Esophagus squamous epithelium (tissue), 5 donors: Measurements from ENCODE around the gene CLEC18B. TPM values are rescaled to one million over a fixed set of nuclear protein-coding genes. Genes with fewer than 3 reads are reported as not detected.
"Not testable (repeated sequence)": the region's sequence is repeated elsewhere in the genome, so short reads cannot be mapped to it uniquely, and the experiment has no call there.

Experiments
- DNase-seq: peaks from one replicate; lab custom pipeline; 2025; lab: John Stamatoyannopoulos, UW
- H3K27ac ChIP-seq, 4 donors: fragments of 200-600 bp; sonication (generic); one replicate each; pipeline ENCODE4 v1.5.1; 2016 to 2019; ENCODE audit warnings: mild to moderate bottlenecking in 1 of 4
- H3K27me3 ChIP-seq, 4 donors: fragments of 200-600 bp; sonication (generic); 1 replicate in 3 of 4; 2 replicates in 1 of 4; pipeline versions ENCODE4 v1.5.1 to v1.6.0; 2017 to 2021; ENCODE audit warnings: antibody characterized with exemption in 1 of 4
- H3K36me3 ChIP-seq, 3 donors: fragments of 200-600 bp; sonication (generic); one replicate each; pipeline ENCODE4 v1.5.1; 2016 to 2019
- H3K4me1 ChIP-seq, 3 donors: fragments of 200-600 bp; sonication (generic); one replicate each; pipeline ENCODE4 v1.5.1; 2017 to 2019
- H3K4me3 ChIP-seq, 4 donors: fragments of 200-600 bp; sonication (generic); 1 replicate in 3 of 4; 2 replicates in 1 of 4; pipeline ENCODE4 v1.5.1; 2016 to 2019; ENCODE audit warnings: mild to moderate bottlenecking in 2 of 4, moderate library complexity in 1 of 4
- H3K9me3 ChIP-seq, 3 donors: fragments of 200-600 bp; sonication (generic); one replicate each; pipeline ENCODE4 v1.5.1; 2016 to 2019
- CTCF ChIP-seq, 6 experiments: fragments of 450-650 bp in 4 of 6; fragments of 200-600 bp in 2 of 6; sonication (generic) in 2 of 6; IDR thresholded peaks; one replicate each; pipeline ENCODE4 v1.5.1; 2016 to 2019; ENCODE audit warnings: antibody characterized with exemption in 6 of 6, mild to moderate bottlenecking in 4 of 6, moderate library complexity in 4 of 6
- POLR2A ChIP-seq, 4 donors: fragments of 450-650 bp; IDR thresholded peaks; one replicate each; pipeline ENCODE4 v1.6.1; 2017; ENCODE audit warnings: antibody characterized with exemption in 4 of 4, mild to moderate bottlenecking in 4 of 4, moderate library complexity in 3 of 4
- WGBS, 2 donors: methylation state at CpG; one replicate each; pipeline ENCODE4 v1.1.5; 2018; 5-methylcytosine and 5-hydroxymethylcytosine counted together
- intact Hi-C: fragments of 100-400 bp; cut with DNase I; formaldehyde crosslinking; loops from one replicate; pipeline ENCODE4 v1.15.0; 2022
- total RNA-seq, 4 donors: library from RNA; depleted of rRNA; stranded (reverse); fragments of >200 nt; gene quantifications; one replicate each; pipeline ENCODE4 v1.1.0, GENCODE V29; 2016
- donor health status: DM: yes; HTN: yes; CAD: no.

Gene CLEC18B
- total RNA-seq, 4 donors from 2014 or later: 0.38 to 6.2 (median 2.6) TPM

GRCh38 chr16:74391454-74392050 is 29.7 kb downstream of the CLEC18B start:
- H3K4me3 ChIP-seq, H3K9me3 ChIP-seq, H3K27me3 ChIP-seq, DNase-seq, H3K36me3 ChIP-seq, intact Hi-C loops, H3K27ac ChIP-seq, H3K4me1 ChIP-seq: not testable (repeated sequence)
- 56 to 100% methylated on average over 1 of the region's 13 CpGs for WGBS, 2 donors

- H3K4me1 ChIP-seq, H3K36me3 ChIP-seq, H3K9me3 ChIP-seq, intact Hi-C loops, H3K27me3 ChIP-seq, H3K4me3 ChIP-seq, DNase-seq: not testable (repeated sequence)
- WGBS, 2 donors: no CpG with 5 or more reads among the region's 6 CpGs
- peak overlapping the region in 1 of 4 donors; percentile 37 for H3K27ac ChIP-seq
Observed at GRCh38 chr16:74382339-74383034, 38.8 kb downstream of the CLEC18B start.

GRCh38 chr16:74373847-74374184 is 47.5 kb downstream of the CLEC18B start:
- H3K4me3 ChIP-seq, H3K27me3 ChIP-seq, H3K9me3 ChIP-seq, H3K36me3 ChIP-seq, H3K27ac ChIP-seq, H3K4me1 ChIP-seq, intact Hi-C loops, DNase-seq: not testable (repeated sequence)
- WGBS, 2 donors: 89 to 93% methylated on average over 9 of the region's 9 CpGs

- Histone ChIP-seq H3K4me1 (peaks cover 0 to 6% (median 0%) of the 10 kb centered on the region in 3 donors), H3K27ac (no peak overlapping the region), H3K4me3 (no peak overlapping the region), H3K36me3 (no peaks in the 10 kb centered on the region), H3K27me3 (no peaks in the 10 kb centered on the region), H3K9me3 (no peaks in the 10 kb centered on the region)
- TF ChIP-seq POLR2A (IDR thresholded peaks at IDR 0.05) (no peak), CTCF (IDR thresholded peaks at IDR 0.05) (no peak)
- intact Hi-C loops: no loop called here
- DNase-seq: no peak
- WGBS, 2 donors: 78 to 86% methylated on average over 10 of the region's 10 CpGs
Observed at GRCh38 chr16:74372953-74373846, 48.1 kb downstream of the CLEC18B start.

- Histone ChIP-seq H3K27ac (no peak overlapping the region), H3K4me3 (no peak overlapping the region), H3K36me3 (no peaks in the 10 kb centered on the region), H3K4me1 (peaks cover 0 to 7% (median 0%) of the 10 kb centered on the region in 3 donors), H3K9me3 (no peaks in the 10 kb centered on the region), H3K27me3 (no peaks in the 10 kb centered on the region)
- intact Hi-C loops: no loop called here
- DNase-seq: no peak
- WGBS, 2 donors: 79 to 84% methylated on average over 5 of the region's 5 CpGs
- no peak for TF ChIP-seq POLR2A (IDR thresholded peaks at IDR 0.05)
- TF ChIP-seq CTCF (IDR thresholded peaks at IDR 0.05): no peak
Observed at GRCh38 chr16:74372369-74372768, 48.9 kb downstream of the CLEC18B start.

- DNase-seq, H3K27me3 ChIP-seq, H3K9me3 ChIP-seq, H3K4me3 ChIP-seq, H3K27ac ChIP-seq, intact Hi-C loops, H3K36me3 ChIP-seq: not testable (repeated sequence)
- 84 to 91% methylated on average over 20 of the region's 20 CpGs for WGBS, 2 donors
- H3K4me1 ChIP-seq: peaks cover 0 to 24% (median 9%) of the 10 kb centered on the region in 3 donors
Observed at GRCh38 chr16:74370338-74371135, 50.7 kb downstream of the CLEC18B start.
